Fibroblast of lung (primary cell): ENCODE measurements around the gene KRTAP10-1.

ENCODE experiments used
- CTCF ChIP-seq, 2 donors: IDR thresholded peaks in 1 of 2; conservative IDR thresholded peaks in 1 of 2; 1 replicate in 1 of 2; 2 replicates in 1 of 2; pipeline ENCODE4 v1.5.1; 2011 to 2012; ENCODE audit warnings: low read length in 2 of 2, control low read depth in 1 of 2, inconsistent platforms in 1 of 2, low read depth in 1 of 2, mild to moderate bottlenecking in 1 of 2
- EZH2 ChIP-seq: IDR thresholded peaks from 2 replicates; pipeline ENCODE4 v1.5.1; 2012; ENCODE audit warnings: low read length, control low read depth, mild to moderate bottlenecking; ENCODE audit errors: missing control alignments

GRCh38 chr21:44533121-44533890 lies 6.7 kb downstream of the KRTAP10-1 start:
- TF ChIP-seq CTCF (conservative IDR thresholded peaks at IDR 0.05 in 1 of 2, IDR thresholded peaks at IDR 0.05 in 1 of 2; ENCODE audit: low read depth in 1 of 2, low read length in 2 of 2) (no peak), EZH2 (no peak)
